Measurements from ENCODE around the gene GXYLT2.
"Not testable (repeated sequence)": the region's sequence is repeated elsewhere in the genome, so short reads cannot be mapped to it uniquely, and the experiment has no call there.

The GXYLT2 gene

DNA sequence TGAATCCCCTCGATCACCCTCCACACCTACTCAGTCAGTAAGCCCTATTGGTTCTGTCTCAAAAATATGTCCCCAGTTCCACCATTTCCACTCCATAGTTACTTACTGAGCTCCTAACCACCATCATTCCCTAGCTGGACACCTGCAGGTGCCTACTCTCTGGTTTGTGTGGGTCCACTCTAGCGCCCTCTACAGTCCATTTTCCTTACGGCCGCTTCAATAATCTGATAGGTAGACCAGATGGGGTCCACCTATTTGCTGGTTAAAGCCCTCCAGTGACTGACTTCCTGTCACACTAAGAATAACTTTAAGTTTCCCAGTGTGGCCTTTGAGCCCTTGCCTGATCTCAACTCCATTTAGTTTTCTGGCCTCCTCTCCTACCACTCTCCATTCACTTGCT, 5.0 kb downstream of the GXYLT2 start:
- no peak for DNase-seq (ENCODE audit: low read depth)

- no peak for DNase-seq (ENCODE audit: low read depth)
Measured at GRCh38 chr3:72894976-72895552, 7.2 kb downstream of the GXYLT2 start.

GRCh38 chr3:72896996-72897757, 9.3 kb downstream of the GXYLT2 start:
- no peak for DNase-seq (ENCODE audit: low read depth)

DNA sequence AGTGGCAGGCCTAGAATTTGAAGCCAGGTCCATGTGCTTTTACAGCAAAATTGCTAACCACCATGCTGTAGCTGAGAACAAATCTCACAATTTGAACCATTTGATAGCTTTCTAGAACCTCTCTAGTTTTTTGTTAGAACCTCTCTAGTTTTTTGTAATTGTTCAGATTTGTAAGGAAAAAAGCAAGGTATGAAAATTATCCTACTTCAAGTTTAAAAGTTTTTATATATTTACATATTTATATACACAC, 9.8 kb downstream of the GXYLT2 start:
- no peak for DNase-seq (ENCODE audit: low read depth)

DNA sequence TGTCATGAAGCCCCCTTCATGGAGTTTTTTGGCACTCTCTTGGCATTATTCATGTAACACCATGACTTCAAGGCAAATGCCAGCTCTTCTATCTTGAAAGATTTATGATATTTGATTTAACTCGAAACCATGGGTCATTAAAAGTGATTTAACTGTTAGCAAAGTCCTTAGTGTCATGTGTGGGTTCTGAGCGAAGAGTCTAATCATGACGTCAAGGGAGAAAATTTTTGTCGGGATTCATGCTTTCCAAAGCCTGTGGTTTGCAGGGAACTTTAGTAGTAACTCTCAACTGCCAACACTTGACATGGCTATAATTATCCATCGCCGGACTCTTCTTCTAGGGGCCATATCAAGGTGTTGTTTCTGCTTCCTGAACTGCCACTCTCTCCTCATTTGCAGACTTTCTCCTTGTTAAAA, 11.5 kb downstream of the GXYLT2 start:
- no peak for DNase-seq (ENCODE audit: low read depth)

DNA sequence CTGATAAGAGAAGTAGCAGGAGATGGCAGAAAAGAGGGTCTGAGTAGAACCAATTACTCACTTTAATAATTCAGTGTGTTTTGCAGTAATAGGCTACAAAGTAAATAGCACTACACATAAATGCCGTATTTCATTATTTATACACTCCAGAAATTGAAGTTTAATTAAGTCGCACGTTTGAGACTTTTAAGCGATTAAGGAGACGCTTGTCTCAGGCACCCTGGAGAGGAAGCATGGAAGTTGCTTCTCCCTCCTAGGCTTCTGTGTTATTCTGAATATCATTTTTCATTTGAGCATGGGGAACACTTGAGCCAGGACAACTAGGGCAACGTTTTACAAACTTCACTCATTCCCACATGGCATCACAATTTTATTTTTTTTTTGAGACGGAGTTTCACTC, 12.2 kb downstream of the GXYLT2 start:
- no peak for DNase-seq (ENCODE audit: low read depth)

- DNase-seq (ENCODE audit: low read depth): no peak
Measured at GRCh38 chr3:72901840-72902239, 14.0 kb downstream of the GXYLT2 start.

GRCh38 chr3:72903004-72903403, 15.2 kb downstream of the GXYLT2 start:
- no peak for DNase-seq (ENCODE audit: low read depth)

DNA sequence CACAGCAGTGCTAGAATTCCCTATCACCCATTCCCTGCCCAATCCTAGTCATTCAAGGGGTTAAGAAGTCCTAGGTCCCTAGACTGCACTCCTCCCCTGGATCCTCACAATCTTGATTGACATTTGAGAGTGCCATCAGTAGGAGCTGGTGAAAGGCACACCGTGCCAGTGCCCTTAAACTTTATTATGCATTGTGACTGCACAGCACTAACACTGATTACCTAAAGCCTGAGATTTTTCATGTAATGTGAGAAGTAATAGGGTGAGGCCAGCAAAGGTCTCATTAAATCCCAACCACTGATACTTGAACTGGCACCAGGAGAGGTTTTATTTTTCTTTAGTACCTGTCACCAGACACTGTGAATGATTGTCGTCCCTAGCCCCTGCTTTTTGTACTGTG, 16.3 kb downstream of the GXYLT2 start:
- no peak for DNase-seq (ENCODE audit: low read depth)

- DNase-seq (ENCODE audit: low read depth): no peak
Measured at GRCh38 chr3:72906154-72906553, 18.3 kb downstream of the GXYLT2 start.

GRCh38 chr3:72907131-72907711, 19.4 kb downstream of the GXYLT2 start:
- no peak for DNase-seq (ENCODE audit: low read depth)

DNA sequence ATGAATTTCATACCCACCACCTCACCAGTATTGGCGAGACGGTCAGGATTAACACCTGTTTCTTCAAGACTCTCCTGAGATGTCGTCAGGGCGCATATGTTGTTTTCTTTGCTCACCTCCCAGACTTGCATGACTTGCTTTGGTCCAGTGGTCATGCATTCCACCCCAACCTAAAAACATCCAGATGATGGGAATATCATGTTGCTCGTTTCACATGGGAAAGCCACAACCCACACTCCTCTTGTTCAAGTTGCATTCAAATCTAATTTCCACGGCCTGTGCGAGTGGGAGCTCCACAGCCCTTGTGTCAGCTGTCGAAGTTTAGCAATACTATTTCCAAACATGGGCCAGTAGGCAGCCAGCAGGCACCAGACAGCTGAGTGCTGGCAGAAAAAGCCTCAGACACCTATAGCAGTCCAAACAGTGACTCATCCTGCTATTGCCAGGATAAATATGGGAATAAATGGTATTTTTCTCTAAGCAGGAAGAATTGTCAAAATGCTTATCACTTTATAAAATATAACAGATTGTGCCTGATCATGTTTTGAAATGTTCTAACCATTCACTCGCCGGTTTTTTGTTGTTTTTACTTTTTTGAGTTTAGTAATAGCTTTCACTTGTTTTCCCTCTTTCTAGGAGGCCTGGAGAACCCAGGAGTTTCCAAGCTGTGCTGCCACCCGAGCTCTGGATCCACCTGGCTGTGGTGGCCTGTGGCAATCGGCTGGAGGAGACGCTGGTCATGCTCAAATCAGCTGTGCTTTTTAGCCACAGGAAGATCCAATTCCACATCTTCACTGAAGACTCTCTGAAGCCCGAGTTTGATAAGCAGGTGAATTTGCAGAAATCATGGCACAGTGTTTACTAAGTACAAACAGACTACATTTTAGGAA, 20.1 kb downstream of the GXYLT2 start:
- no peak for DNase-seq (ENCODE audit: low read depth)

DNA sequence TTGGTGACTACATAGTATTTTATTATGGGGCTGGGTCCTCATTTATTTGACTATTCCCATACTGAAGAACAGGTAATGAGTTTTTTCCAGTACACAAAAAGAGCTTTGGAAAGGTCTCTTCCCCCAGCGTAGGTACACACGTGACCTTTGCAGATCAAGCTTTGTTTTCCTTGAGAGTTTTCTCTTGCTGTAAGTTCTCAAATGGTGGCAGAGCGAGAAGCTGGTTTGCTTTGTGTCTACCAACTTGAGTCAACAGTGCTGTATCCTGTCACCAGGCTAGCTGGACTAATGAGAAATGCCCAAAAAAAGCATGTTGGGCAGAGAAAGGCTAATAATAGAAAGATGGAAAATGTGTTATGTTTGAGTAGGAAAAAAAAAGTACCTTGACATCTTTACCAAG, 21.7 kb downstream of the GXYLT2 start:
- no peak for DNase-seq (ENCODE audit: low read depth)

- DNase-seq (ENCODE audit: low read depth): no peak
Measured at GRCh38 chr3:72912532-72912931, 24.7 kb downstream of the GXYLT2 start.

DNA sequence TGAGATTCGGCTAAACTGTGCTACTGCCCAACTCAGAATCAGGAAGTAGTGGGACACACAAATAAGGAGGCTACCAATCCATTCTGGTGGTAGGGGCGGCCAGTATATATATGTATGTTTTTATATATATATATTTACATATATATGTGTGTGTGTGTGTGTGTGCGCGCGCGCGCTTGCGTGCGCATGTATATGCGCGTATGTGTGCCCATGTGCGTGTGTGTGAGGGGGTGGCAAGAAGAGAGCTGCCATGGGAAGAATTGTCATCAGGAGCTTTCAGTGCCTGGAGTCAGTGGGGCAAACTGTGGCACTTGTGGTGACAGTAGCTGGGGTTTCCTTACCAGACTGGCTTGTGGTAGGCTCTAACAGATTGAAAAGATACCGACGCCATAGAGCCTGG, 26.5 kb downstream of the GXYLT2 start:
- DNase-seq (ENCODE audit: low read depth): no peak

DNA sequence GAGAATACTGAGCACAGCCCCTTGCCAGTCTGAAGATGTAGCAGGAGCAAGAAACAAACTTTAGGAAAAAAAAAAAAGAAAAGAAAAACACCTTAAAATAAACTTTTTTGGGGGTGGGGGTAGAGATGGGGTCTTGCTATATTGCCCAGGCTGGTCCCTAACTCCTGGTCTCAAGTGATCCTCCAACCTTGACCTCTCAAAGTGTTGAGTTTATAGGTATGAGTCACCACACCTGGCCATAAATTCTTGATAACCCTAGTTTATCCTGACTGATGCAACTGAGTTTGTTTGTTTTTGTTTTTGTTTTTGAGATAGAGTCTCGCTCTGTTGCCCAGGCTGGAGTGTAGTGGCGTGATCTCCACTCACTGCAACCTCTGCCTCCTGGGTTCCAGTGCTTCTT, 28.4 kb downstream of the GXYLT2 start:
- DNase-seq (ENCODE audit: low read depth): no peak

DNA sequence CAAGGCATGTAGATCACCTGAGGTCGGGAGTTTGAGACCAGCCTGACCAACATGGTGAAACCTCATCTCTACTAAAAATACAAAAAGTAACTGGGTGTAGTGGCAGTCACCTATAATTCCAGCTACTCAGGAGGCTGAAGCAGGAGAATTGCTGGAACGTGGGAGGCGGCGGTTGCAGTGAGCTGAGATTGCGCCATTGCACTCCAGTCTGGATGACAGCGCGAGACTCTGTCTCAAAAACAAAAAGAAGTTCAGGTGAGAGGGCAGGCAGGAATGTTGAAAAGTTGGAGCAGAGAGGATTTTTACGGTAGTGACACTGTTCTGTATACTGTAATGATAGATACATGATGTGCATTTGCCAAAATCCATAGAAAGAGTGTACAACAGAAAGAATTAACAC, 31.7 kb downstream of the GXYLT2 start:
- DNase-seq (ENCODE audit: low read depth): no peak

DNA sequence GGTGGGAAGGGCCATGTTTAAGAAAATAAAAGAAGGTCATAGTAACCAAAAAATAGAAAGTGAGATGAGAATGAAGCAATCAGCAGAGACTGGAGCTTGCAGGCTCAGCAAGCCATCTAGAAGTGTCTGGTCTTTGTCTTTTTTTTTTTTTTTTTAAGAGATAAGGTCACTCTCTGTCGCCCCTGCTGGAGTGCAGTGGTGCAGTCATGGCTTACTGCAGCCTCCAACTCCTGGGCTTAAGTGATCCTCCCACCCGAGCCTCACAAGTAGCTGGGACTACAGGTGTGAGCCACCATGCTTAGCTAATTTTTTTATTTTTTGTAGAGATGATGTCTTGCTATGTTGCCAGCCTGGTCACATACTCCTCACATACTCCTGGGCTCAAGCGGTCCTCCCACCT, 36.2 kb downstream of the GXYLT2 start:
- DNase-seq (ENCODE audit: low read depth): no peak

DNA sequence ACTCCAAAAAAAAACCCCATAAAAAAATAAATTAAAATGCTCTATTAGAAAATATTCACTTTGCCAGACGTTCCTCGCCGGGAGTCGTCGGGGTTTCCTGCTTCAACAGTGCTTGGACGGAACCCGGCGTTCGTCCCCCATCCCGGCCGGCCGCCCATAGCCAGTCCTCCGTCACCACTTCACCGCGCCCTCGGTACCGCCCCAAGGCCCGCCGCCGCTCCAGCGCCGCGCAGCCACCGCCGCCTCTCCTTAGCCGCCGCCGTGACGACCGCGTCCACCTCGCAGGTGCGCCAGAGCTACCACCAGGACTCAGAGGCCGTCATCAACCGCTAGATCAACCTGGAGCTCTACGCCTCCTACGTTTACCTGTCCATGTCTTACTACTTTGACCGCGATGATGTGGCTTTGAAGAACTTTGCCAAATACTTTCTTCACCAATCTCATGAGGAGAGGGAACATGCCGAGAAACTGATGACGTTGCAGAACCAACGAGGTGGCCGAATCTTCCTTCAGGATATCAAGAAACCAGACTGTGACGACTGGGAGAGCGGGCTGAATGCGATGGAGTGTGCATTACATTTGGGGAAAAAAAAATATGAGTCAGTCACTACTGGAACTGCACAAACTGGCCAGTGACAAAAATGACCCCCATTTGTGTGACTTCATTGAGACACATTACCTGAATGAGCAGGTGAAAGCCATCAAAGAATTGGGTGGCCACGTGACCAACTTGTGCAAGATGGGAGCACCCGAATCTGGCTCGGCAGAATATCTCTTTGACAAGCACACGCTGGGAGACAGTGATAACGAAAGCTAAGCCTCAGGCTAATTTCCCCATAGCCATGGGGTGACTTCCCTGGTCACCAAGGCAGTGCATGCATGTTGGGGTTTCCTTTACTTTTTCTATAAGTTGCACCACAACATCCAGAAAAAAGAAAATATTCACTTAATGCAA, 41.2 kb downstream of the GXYLT2 start:
- not testable (repeated sequence) for DNase-seq (ENCODE audit: low read depth)

DNA sequence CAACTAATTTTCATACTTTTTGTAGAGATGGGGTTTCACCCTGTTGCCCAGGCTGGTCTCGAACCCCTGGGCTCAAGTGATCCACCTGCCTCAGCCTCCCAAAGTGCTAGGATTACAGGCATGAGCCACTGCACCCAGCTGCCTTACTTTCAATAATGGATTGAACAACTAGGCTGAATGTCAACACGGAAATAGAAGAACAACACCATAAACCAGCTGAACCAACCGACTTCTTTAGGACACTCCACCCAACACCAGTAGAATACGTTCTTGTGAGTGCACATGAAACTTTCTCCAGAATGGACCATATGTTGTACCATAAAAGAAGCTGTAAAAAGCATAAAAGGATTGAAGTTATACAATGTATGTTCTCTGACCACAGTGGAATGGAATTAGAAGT, 42.9 kb downstream of the GXYLT2 start:
- DNase-seq (ENCODE audit: low read depth): no peak

DNA sequence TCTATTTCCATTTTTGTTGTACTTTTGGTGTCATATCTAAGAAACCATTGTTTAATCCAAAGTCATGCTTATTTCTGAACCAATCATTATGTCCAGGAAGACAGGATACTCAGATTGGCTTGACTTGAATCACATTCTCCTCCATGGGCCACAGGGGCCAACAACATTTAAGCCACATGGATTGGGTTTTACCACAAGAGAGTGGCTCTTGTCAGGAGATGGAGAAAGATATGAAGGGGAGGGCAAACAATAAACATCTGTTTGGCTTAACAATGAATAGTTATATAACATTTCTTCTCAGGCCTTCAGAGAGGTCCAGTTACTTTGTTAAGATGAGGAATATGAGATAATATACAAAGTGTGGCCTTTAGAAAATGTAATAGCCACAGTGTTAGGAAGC, 44.6 kb downstream of the GXYLT2 start:
- no peak for DNase-seq (ENCODE audit: low read depth)
